Right kidney (tissue), 1 donor: ENCODE results near the gene TBCEL.
A peak's percentile ranks its signal among the peaks of the same experiment; 100 is the strongest.

Source experiments
- DNase-seq: peaks from one replicate; pipeline ENCODE4 v3.0.0-alpha.2; 2016

Gene TBCEL

DNA sequence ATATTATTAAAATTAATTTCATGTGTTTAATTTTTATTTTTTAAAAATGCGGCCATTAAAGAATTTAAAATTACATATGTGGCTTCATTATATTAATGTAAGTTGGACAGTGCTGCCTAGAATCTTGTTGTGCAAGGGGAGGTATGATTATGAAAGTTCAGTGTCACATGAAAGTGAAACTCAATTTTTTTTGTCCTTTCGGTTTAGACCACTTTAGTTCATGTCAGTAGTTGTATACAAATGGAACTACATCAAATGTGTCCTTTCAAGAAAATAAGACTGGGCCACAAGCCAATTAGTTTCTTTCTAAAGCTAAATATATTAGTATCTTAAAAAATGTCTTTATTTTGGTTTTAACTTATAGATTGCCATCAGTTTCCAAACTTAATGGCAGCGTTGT lies 35.7 kb downstream of the TBCEL start:
- no peak for DNase-seq

- DNase-seq = no peak
Measured at GRCh38 chr11:121063728-121064127, 39.8 kb downstream of the TBCEL start.

DNA sequence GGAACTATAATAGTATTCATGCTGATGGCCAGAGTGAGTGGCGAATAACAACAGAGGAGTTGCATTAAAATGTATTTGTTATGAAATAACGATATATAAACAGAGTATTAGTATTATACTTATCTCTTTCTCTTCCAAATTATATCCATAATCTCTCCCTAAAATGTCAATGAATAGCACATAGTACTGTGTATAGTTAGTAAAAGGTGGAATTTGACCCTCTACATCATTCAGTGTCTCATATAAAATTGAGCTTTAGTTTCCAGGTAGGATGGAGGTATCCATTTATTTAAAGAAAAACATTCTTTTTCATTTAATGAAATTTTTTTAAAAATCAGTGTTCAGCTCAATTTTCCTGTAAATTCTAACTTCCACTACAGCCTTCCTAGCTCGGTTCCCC lies 42.7 kb downstream of the TBCEL start:
- DNase-seq = no peak

GRCh38 chr11:121067026-121067425 lies 43.1 kb downstream of the TBCEL start:
- DNase-seq = no peak

GRCh38 chr11:121067453-121067852 lies 43.6 kb downstream of the TBCEL start:
- no peak for DNase-seq

- DNase-seq = no peak
Measured at GRCh38 chr11:121067962-121068647, 44.2 kb downstream of the TBCEL start.

DNA sequence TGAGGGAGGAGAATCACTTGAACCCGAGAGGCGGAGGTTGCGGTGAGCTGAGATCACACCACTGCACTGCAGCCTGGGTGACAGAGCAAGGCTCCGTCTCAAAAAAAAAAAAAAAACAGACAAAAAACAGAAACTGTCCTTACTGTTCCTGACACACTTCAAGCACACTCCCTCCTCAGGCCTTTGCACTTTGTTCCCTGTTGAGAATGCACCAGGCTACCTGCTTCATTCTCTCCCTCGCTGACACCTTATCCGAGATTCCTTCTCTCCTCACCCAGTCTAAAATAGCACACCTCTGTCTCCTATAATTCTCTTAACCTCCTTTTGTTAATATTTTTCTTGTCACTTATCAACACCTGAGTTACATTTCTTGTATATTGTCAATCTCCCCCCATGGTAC lies 44.9 kb downstream of the TBCEL start:
- DNase-seq = no peak

GRCh38 chr11:121070951-121071845 lies 47.3 kb downstream of the TBCEL start:
- no peak for DNase-seq

GRCh38 chr11:121071846-121072450 lies 48.0 kb downstream of the TBCEL start:
- no peak for DNase-seq

GRCh38 chr11:121081321-121081720 lies 57.4 kb downstream of the TBCEL start:
- DNase-seq = no peak

DNA sequence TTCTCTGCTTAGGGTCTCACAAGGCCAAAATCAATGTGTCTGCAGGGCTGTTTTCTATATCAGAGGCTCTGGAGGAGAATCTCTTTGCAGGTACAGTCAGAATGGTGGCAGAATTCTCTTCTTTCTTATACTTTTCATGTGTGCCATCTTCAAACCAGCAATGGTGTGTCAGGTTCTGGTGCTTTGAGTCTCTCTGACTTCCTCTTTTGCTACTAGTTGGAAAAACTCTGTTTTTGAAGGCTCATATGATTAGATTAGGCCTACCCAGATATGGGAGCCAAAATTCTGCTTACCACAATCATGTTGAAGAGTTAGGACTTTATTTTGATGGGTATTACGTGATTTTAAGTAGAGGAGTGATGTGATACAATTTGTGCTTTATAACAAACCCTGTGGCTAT lies 58.3 kb downstream of the TBCEL start:
- DNase-seq = no peak

- DNase-seq = peak; percentile 13
Measured at GRCh38 chr11:121082670-121083069, 58.8 kb downstream of the TBCEL start.

- DNase-seq = no peak
Measured at GRCh38 chr11:121086866-121087265, 63.0 kb downstream of the TBCEL start.

- no peak for DNase-seq
Measured at GRCh38 chr11:121089566-121089965, 65.7 kb downstream of the TBCEL start.

GRCh38 chr11:121090145-121090721 lies 66.3 kb downstream of the TBCEL start:
- DNase-seq = no peak

GRCh38 chr11:121091492-121092152 lies 67.7 kb downstream of the TBCEL start:
- DNase-seq = no peak

DNA sequence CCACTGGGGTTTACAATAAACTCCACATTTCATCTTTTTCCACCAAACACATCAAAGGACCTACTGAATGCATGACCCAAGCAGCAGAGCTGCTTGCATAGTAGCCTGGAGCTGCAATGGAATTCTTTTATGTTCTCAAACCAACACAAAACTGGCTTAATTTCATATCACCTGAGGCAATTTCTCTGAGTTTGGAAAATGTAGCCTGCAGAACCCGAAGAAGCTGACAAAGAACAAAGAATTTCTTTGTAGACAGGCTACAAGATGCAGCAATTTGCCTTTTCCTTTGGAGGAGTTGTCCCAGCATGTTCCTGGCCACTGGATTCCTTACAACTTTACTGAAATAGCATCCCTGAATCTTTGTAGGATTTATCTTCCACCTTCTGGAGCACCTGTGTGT lies 71.7 kb downstream of the TBCEL start:
- DNase-seq = no peak

DNA sequence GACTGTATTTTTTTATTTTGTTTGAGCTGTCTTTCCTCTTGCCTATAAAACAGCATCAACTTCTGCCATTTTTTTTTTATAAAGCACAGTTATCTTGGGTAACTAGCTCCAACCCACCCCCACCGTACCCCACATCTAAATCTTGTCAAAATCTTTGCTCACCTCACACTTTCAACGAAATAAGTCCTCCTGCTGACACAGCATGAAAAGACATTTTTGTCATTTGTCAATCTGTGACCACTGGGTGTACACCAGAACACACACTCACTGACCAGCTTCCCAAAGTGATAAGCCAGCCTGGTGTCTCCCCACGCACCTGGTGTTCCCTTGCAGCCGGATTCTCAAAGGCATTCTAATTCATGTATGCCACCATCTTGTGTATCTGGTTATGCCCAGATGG lies 75.5 kb downstream of the TBCEL start:
- no peak for DNase-seq

GRCh38 chr11:121099885-121100284 lies 76.0 kb downstream of the TBCEL start:
- DNase-seq = no peak

- DNase-seq = no peak
Measured at GRCh38 chr11:121100943-121101342, 77.0 kb downstream of the TBCEL start, which contains the start of gene TECTA. TECTA (plus strand) TSS chr11:121101243; CDS start chr11:121102666, 1,423 bp downstream.

DNA sequence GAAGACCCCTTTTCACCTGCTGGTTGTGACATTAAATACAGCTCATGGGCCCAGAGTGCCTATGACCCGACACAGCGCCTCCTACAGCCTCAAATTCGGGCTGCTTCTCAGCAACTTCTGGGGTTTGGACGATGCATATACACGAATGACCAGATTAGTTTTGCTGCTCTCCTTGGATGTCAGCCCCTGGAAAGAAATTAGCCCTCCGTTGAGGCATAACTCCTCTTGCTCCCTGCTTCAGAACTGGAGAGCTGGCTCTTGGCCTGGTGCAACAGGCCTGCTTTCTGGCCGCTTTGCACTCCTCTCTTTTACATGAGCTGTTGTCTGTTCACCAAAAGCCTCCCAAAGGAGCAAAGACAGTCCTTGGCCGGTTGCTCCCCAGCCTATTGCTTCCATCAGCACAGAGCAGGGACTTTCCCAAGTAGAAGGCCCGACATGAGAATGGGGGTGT lies 80.4 kb downstream of the TBCEL start:
- DNase-seq = no peak

DNA sequence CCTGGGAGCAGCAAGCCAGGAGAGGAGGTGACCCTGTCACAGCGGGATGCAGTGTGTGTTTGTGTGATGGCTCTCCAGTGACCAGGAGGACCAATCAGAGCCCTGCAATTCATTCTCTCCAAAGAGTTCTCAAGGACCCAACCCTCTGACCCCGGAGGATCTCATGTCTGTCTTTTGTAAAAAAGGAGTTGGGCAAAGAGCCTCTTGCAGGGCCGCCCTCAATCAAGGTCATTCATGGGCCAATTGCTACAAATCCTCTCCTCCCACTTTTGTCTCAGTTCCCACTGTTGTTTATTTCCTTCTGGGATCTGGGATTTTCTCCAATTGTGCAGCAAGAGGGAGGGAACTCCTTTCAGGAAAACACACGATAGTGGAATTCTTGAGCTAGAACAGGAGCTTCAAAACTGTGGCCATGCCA lies 81.2 kb downstream of the TBCEL start:
- peak; percentile 12 for DNase-seq
